Measurements from ENCODE around the gene TECTA.

Gene TECTA

DNA sequence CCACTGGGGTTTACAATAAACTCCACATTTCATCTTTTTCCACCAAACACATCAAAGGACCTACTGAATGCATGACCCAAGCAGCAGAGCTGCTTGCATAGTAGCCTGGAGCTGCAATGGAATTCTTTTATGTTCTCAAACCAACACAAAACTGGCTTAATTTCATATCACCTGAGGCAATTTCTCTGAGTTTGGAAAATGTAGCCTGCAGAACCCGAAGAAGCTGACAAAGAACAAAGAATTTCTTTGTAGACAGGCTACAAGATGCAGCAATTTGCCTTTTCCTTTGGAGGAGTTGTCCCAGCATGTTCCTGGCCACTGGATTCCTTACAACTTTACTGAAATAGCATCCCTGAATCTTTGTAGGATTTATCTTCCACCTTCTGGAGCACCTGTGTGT is 5.5 kb upstream of the TECTA start:
- no peaks in the 10 kb centered on the region; the same call in 1 of the 2 replicates for H3K4me1 ChIP-seq
- TF ChIP-seq, protein P1, sequence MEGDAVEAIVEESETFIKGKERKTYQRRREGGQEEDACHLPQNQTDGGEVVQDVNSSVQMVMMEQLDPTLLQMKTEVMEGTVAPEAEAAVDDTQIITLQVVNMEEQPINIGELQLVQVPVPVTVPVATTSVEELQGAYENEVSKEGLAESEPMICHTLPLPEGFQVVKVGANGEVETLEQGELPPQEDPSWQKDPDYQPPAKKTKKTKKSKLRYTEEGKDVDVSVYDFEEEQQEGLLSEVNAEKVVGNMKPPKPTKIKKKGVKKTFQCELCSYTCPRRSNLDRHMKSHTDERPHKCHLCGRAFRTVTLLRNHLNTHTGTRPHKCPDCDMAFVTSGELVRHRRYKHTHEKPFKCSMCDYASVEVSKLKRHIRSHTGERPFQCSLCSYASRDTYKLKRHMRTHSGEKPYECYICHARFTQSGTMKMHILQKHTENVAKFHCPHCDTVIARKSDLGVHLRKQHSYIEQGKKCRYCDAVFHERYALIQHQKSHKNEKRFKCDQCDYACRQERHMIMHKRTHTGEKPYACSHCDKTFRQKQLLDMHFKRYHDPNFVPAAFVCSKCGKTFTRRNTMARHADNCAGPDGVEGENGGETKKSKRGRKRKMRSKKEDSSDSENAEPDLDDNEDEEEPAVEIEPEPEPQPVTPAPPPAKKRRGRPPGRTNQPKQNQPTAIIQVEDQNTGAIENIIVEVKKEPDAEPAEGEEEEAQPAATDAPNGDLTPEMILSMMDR (IDR thresholded peaks at IDR 0.05; ENCODE audit: low read depth, low read length), result no peak
- no peak overlapping the region for H3K4me3 ChIP-seq (ENCODE audit: low read depth, low read length)
- H3K36me3 ChIP-seq, result no peaks in the 10 kb centered on the region
- no peaks in the 10 kb centered on the region for H3K27me3 ChIP-seq
- DNase-seq, result no peak
- no peaks in the 10 kb centered on the region for H3K9me3 ChIP-seq

DNA sequence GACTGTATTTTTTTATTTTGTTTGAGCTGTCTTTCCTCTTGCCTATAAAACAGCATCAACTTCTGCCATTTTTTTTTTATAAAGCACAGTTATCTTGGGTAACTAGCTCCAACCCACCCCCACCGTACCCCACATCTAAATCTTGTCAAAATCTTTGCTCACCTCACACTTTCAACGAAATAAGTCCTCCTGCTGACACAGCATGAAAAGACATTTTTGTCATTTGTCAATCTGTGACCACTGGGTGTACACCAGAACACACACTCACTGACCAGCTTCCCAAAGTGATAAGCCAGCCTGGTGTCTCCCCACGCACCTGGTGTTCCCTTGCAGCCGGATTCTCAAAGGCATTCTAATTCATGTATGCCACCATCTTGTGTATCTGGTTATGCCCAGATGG is 1.7 kb upstream of the TECTA start:
- H3K36me3 ChIP-seq, result no peaks in the 10 kb centered on the region
- no peaks in the 10 kb centered on the region for H3K9me3 ChIP-seq
- H3K27me3 ChIP-seq, result no peaks in the 10 kb centered on the region
- no peak for DNase-seq
- H3K4me3 ChIP-seq (ENCODE audit: low read depth, low read length), result no peak overlapping the region
- no peaks in the 10 kb centered on the region for H3K4me1 ChIP-seq
- TF ChIP-seq, protein P1 (IDR thresholded peaks at IDR 0.05; ENCODE audit: low read depth, low read length), result no peak

DNA sequence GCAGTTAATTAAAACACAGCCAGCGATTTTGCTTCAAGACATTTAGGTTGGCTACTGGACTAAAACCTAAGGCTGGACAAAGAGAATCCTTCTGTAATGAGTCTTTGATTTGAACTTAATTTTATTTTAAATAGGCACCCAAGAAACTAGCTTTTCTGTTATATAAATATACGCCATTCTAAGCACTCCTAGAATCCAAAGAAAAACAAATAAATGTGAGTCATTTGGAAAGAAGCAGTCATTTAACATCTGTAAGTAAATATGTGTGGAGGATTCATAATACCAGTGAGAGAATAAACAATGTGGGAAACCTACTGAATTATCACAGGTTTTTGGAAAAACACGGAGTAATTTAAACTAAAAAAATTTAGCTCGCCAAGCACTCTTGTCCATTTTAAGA is 1.2 kb upstream of the TECTA start:
- Histone ChIP-seq H3K36me3 (no peaks in the 10 kb centered on the region), H3K9me3 (no peaks in the 10 kb centered on the region), H3K4me1 (no peaks in the 10 kb centered on the region), H3K27me3 (no peaks in the 10 kb centered on the region), H3K4me3 (ENCODE audit: low read depth, low read length) (no peak overlapping the region)
- TF ChIP-seq, protein P1 (IDR thresholded peaks at IDR 0.05; ENCODE audit: low read depth, low read length), result no peak
- no peak for DNase-seq

DNA sequence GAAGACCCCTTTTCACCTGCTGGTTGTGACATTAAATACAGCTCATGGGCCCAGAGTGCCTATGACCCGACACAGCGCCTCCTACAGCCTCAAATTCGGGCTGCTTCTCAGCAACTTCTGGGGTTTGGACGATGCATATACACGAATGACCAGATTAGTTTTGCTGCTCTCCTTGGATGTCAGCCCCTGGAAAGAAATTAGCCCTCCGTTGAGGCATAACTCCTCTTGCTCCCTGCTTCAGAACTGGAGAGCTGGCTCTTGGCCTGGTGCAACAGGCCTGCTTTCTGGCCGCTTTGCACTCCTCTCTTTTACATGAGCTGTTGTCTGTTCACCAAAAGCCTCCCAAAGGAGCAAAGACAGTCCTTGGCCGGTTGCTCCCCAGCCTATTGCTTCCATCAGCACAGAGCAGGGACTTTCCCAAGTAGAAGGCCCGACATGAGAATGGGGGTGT is 3.3 kb downstream of the TECTA start:
- DNase-seq, result no peak
- H3K36me3 ChIP-seq, result no peaks in the 10 kb centered on the region
- no peak overlapping the region for H3K4me3 ChIP-seq (ENCODE audit: low read depth, low read length)
- H3K27me3 ChIP-seq, result no peaks in the 10 kb centered on the region
- H3K9me3 ChIP-seq, result no peaks in the 10 kb centered on the region
- TF ChIP-seq, protein P1 (IDR thresholded peaks at IDR 0.05; ENCODE audit: low read depth, low read length), result peak; percentile 28; the same call in 1 of the 2 replicates
- H3K4me1 ChIP-seq, result no peaks in the 10 kb centered on the region

DNA sequence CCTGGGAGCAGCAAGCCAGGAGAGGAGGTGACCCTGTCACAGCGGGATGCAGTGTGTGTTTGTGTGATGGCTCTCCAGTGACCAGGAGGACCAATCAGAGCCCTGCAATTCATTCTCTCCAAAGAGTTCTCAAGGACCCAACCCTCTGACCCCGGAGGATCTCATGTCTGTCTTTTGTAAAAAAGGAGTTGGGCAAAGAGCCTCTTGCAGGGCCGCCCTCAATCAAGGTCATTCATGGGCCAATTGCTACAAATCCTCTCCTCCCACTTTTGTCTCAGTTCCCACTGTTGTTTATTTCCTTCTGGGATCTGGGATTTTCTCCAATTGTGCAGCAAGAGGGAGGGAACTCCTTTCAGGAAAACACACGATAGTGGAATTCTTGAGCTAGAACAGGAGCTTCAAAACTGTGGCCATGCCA is 4.0 kb downstream of the TECTA start:
- Histone ChIP-seq H3K36me3 (no peaks in the 10 kb centered on the region), H3K27me3 (no peaks in the 10 kb centered on the region), H3K9me3 (no peaks in the 10 kb centered on the region), H3K4me1 (no peaks in the 10 kb centered on the region), H3K4me3 (ENCODE audit: low read depth, low read length) (no peak overlapping the region)
- TF ChIP-seq, protein P1 (IDR thresholded peaks at IDR 0.05; ENCODE audit: low read depth, low read length), result no peak
- no peak for DNase-seq

DNA sequence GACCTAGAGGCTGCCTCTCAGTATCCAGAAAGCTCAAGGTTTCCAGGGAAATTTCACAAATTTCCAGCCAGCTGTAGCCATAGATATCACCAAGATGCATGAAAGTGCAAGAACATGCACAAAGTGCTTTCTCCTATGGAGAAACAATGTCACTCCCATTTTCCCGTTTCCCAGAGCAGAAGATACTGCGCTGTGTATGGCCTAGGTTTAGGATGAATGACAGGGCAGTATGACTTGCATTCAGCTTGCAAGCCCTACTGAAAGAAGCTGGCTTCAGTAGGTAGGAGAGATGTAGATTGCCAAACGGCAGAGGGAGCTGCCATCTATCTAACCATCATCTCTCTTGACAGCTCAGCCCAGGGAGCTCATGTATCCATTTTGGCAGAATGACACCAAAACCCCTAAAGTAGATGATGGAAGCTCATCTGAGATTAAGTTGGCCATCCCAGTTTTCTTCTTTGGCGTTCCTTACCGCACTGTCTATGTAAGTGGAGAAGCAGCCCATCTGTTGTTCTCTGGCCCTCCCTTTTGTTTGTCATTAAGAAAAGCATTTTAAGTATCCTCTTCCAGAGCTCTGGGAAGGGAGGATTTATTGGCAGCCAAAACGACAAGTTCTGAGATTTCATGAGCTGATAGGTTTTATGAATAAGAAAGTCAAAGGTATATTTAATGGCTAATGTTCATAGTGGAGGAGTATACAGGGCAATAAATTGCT is 4.6 kb downstream of the TECTA start:
- Histone ChIP-seq H3K4me3 (ENCODE audit: low read depth, low read length) (no peak overlapping the region), H3K4me1 (no peaks in the 10 kb centered on the region), H3K36me3 (no peaks in the 10 kb centered on the region), H3K27me3 (no peaks in the 10 kb centered on the region), H3K9me3 (no peaks in the 10 kb centered on the region)
- TF ChIP-seq, protein P1 (IDR thresholded peaks at IDR 0.05; ENCODE audit: low read depth, low read length), result no peak
- no peak for DNase-seq

Measured in BE2C (cell line).